NCI-H2107 (cell line): ENCODE data around the gene PROX2.

Source experiments
- DNase-seq: peaks from one replicate; lab custom pipeline; 2025; lab: John Stamatoyannopoulos, UW

Gene PROX2

GRCh38 chr14:74909911-74910310, 34.0 kb upstream of the PROX2 start:
- DNase-seq: no peak

GRCh38 chr14:74909501-74909900, 33.6 kb upstream of the PROX2 start:
- DNase-seq: no peak

DNA sequence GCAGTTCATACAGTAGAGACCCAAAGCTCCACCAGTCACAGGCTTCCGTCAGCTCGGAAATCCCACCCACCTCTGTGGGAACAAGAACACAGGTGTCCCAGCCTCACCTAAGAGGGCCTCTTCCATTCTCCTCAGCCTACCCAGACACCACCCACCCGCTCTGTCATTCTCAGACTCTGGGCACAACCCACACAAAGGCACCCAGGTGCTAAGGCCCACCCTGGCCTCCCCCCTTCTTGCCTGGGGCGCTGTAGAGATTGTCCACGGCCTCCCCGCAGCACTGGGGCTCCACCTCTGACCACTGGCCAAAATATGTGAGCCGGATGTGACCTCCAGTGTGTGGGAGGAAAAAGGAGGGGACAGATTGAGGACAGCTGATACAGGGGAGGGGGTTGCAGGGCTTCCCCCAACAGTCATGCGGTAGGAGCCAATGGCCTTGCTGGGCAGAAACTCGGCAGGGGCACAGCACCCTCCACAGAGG, 33.0 kb upstream of the PROX2 start:
- no peak for DNase-seq

- DNase-seq: no peak
Measured at GRCh38 chr14:74907744-74908143, 31.8 kb upstream of the PROX2 start.

DNA sequence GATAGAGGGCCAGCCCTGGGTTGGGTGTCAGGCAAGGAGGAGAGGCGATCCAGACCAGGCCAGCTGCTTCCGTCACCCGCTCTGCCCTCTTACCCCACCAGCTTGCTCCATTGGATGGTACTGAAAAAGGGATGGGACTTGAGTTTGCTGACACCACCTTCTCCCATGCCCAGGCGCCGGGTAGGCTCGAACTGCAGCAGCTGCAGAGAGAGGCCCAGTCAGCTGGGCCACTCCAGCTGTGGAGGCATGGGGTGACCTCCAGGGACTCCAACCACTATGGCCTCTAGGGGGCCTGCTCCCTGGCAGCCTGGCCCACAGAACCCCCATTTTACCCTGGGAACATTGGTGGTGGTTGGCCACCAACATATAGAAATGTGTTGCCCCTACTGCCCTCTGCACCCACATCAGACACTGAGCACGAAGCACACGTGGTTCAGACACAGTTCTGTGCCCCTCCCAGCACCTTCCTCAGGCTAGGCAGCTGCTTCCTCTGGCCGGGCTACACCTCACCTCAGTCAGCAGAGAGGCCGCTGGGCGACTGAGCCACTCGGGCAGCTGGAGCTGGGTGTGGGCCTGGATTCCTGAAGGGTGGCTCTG, 31.1 kb upstream of the PROX2 start:
- no peak for DNase-seq

GRCh38 chr14:74905595-74906142, 29.7 kb upstream of the PROX2 start:
- DNase-seq: peak; percentile 55

GRCh38 chr14:74904635-74905503, 28.9 kb upstream of the PROX2 start:
- no peak for DNase-seq

- DNase-seq: no peak
Measured at GRCh38 chr14:74902941-74903705, 27.2 kb upstream of the PROX2 start.

GRCh38 chr14:74898694-74899093, 22.7 kb upstream of the PROX2 start:
- DNase-seq: no peak

DNA sequence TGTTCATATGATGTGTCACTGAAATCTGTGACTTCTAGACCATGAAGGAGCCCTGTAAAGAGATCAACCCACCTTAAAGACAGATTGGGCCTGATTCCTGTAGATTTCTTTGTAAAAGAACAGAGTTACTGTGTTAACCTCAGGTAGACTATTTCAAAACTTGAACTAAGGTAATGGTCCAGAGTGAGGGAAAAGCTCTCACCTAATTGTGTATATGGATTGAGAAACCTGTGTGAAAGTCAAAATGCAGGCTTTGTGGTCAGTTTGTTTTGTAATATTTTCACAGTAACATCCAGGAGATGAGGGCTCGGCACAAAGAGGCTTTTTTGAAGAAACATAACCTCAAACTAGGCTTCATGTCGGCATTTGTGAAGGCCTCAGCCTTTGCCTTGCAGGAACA, 22.1 kb upstream of the PROX2 start:
- DNase-seq: no peak

- DNase-seq: no peak
Measured at GRCh38 chr14:74897642-74898041, 21.7 kb upstream of the PROX2 start.

DNA sequence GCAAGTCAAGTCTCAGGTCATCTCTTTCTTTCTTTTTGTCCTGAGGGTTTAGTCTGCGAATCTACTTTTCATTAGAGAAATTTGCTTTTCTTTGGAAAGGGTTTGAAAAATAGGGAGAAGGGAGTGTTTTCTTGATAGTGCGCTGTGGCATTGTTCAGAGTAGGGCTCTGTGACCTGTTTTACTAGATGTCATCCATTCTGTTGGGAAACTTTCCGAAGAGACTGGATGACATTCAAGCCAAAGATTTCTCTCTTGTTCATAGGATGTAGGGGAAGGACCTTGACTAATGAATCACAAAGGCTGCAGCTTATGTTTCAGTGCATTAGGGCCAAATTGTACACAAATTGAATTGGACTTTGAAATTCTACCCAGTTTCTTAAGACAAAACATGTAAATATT, 20.5 kb upstream of the PROX2 start:
- DNase-seq: no peak

- DNase-seq: no peak
Measured at GRCh38 chr14:74893614-74894091, 17.7 kb upstream of the PROX2 start.

- DNase-seq: no peak
Measured at GRCh38 chr14:74892745-74893144, 16.8 kb upstream of the PROX2 start.

DNA sequence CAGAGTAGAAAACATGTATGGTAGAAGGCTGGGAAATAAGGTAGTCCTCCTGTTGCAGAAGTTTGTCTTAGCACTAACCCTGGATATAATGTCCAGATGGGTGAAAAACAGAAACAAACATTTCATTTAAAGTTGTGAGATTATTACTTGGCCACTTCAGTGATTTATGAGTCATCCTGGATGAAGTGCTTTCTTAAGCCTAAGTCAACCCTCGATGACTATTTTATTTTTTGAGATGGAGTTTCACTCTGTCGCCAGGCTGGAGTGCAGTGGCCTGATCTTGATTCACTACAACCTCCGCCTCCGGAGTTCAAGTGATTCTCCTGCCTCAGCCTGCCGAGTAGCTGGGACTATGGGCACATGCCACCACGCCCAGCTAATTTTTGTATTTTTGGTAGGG, 15.9 kb upstream of the PROX2 start:
- no peak for DNase-seq

- no peak for DNase-seq
Measured at GRCh38 chr14:74890262-74890661, 14.3 kb upstream of the PROX2 start.

DNA sequence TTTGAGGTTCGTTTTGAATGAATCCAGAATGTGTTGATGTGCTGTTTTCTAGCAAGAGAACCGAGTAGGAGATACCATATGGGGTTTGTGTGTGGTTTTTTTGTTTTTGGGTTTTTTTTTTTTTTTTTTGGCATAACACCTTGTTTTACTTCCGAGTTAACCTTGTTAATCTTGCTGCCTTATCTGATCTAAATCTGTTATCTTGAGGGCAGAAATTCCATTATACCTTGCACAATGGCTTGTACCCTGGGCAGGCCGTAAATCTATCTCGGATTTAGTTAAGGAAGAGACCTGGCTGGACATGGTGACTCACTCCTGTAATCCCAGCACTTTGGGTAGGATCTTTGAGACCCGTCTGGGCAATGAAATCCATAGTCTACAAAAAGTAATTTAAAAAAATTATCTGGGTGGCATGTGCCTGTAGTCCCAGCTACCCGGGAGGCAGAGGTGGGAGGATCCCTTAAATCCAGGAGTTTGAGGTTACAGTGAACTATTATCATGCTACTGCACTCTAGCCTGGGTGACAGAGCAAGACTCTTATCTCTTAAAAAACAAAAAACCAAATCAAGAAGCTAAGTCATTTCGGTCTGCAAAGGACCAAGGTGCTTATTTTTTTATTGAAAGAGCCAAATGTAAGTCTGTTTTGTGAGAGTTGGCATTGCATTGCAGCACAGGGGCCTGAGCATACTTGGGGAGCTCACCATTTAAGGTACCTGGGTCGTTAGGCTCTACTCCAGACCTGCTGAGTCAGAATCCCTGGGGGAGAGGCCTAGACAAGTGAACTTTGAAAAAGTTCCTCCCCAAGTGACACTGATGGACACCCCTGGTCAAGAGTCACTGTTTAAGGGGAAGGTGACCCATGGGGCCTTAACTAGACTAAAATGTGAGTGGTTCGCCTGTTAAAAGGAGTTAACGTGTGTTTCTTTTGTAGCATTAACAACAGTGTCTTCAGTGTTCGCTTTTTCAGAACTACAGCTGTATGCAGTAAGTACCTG, 12.5 kb upstream of the PROX2 start:
- DNase-seq: no peak

DNA sequence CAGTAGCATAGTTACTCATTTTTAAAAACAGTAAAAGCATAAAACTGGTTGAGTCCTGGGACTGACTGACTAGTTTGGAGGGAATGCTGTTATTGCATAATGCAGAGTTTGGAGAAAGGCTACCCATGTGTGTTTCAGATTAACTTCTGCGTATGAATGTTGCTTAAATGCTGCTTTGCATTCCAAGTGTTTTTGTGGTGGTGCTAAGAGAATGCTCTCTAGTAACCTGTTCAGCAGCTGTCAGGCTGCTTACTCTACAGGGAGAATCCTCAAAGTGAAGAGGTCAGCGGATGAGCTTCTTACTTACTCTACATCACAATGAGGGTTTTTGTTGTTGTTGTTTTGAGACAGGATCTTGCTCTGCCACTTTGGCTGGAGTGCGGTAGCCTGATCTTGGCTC, 10.1 kb upstream of the PROX2 start:
- DNase-seq: no peak

- no peak for DNase-seq
Measured at GRCh38 chr14:74882103-74882920, 6.4 kb upstream of the PROX2 start.

DNA sequence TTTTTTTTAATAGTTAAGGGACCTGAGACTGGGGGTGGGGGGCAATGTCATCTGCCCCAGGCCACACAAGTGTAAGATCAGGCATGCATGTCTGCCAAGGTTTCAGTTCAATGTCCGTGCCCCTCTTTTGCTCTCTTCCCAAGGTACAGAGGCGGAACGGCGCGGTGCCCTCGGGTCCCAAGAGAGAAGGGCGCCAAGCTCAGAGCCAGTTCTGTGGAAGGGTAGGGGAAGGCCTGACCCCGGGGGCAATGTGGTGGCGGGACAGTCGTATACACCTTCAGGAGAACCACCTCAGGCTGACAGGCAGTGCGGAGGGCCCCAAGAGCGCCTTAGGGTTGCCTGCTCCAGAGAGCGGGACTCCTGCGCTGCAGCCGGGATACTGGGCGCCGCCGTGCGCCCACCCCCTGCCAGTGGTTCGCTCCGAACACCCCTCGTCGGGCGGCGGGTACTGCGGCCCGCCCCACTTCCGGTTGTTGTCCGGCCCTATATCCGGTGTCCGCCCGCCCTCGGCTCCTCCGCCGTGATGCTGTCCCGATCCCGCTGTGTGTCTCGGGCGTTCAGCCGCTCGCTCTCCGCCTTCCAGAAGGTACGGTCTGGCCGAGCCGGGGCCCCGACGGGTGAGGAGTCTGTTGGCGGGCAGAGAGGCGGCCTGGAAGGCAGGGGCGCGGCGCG, 5.6 kb upstream of the PROX2 start, which contains the start of gene DLST:
TSS of gene DLST (plus strand) at position 486 of the 672 bp plus-strand sequence. CDS start at position 524, 38 bp downstream.
- DNase-seq: peak; percentile 86
